H1 (cell line): ENCODE measurements around the gene PPIL4. TPM values are rescaled to one million over a fixed set of nuclear protein-coding genes. Genes with fewer than 3 reads are reported as not detected.
"Not testable (repeated sequence)": the region's sequence is repeated elsewhere in the genome, so short reads cannot be mapped to it uniquely, and the experiment has no call there.

Experiments used
- CTCF ChIA-PET: fragments of 300-600 bp; sonication (Branson Sonifier 250); formaldehyde crosslinking; loops from one replicate; lab custom pipeline; 2021; ENCODE audit not compliant: partially characterized antibody; lab: Charles Lee
- POLR2A ChIA-PET: fragments of 300-600 bp; sonication (Branson Sonifier 250); formaldehyde crosslinking; loops from one replicate; lab custom pipeline; 2021; ENCODE audit warnings: inconsistent platforms; ENCODE audit not compliant: partially characterized antibody; lab: Charles Lee
- DNase-seq, 2 experiments: peaks; one replicate each; pipeline versions ENCODE4 v3.0.0 to v3.0.0-alpha.2; 2010 to 2022; ENCODE audit warnings: low spot score in 2 of 2, low read depth in 1 of 2, mixed read lengths in 1 of 2
- FAIRE-seq: peaks from 2 replicates; lab custom pipeline; 2011; peaks lifted over from hg19 to GRCh38; lab: Jason Lieb, UNC
- H2AFZ ChIP-seq: 2 replicates; pipeline ENCODE4 v1.8.1; 2012; ENCODE audit warnings: low read length, inconsistent platforms
- H2AK5ac ChIP-seq: 2 replicates; pipeline ENCODE4 v1.6.1; 2013; ENCODE audit warnings: low read depth, low read length
- H2BK120ac ChIP-seq: replicated peaks from 2 replicates; pipeline ENCODE3; 2013; ENCODE audit warnings: low read depth, low read length, inconsistent platforms
- H2BK12ac ChIP-seq: 2 replicates; pipeline ENCODE4 v1.6.1; 2013; ENCODE audit warnings: low read depth, low read length
- H2BK15ac ChIP-seq: 2 replicates; pipeline ENCODE4 v1.6.1; 2013; ENCODE audit warnings: low read length
- H2BK20ac ChIP-seq: 2 replicates; pipeline ENCODE4 v1.6.1; 2013; ENCODE audit warnings: low read length
- H2BK5ac ChIP-seq: 2 replicates; pipeline ENCODE4 v1.6.1; 2013; ENCODE audit warnings: low read depth, low read length
- H3K14ac ChIP-seq: 2 replicates; pipeline ENCODE4 v1.6.1; 2013; ENCODE audit warnings: inconsistent platforms; ENCODE audit not compliant: insufficient read length
- H3K18ac ChIP-seq: 2 replicates; pipeline ENCODE4 v1.6.1; 2013; ENCODE audit warnings: low read length; ENCODE audit errors: extremely low read depth
- H3K23ac ChIP-seq: 2 replicates; pipeline ENCODE4 v1.6.1; 2013; ENCODE audit warnings: inconsistent platforms; ENCODE audit not compliant: insufficient read length
- H3K23me2 ChIP-seq: 2 replicates; pipeline ENCODE4 v1.6.1; 2013; ENCODE audit warnings: low read depth, low read length
- H3K27ac ChIP-seq: 2 replicates; pipeline ENCODE4 v1.6.1; 2011; ENCODE audit warnings: low read depth, low read length, inconsistent platforms
- H3K27me3 ChIP-seq, 4 experiments: replicated peaks in 1 of 4; 1 replicate in 1 of 4; 2 replicates in 3 of 4; pipeline versions ENCODE4 v1.6.1 to v1.8.1; 2011 to 2013; ENCODE audit warnings: low read length in 3 of 4, mild to moderate bottlenecking in 3 of 4, inconsistent platforms in 2 of 4, mixed read lengths in 2 of 4, moderate library complexity in 1 of 4; ENCODE audit not compliant: control insufficient read depth in 3 of 4, insufficient read depth in 3 of 4; ENCODE audit errors: extremely low read depth in 1 of 4
- H3K36me3 ChIP-seq, 4 experiments: 2 replicates each; pipeline versions ENCODE4 v1.6.1 to v1.8.1; 2011 to 2013; ENCODE audit warnings: mild to moderate bottlenecking in 4 of 4, low read length in 3 of 4, moderate library complexity in 2 of 4, control low read depth in 1 of 4, inconsistent platforms in 1 of 4; ENCODE audit not compliant: insufficient read depth in 4 of 4, control insufficient read depth in 2 of 4
- H3K4ac ChIP-seq: replicated peaks from 2 replicates; pipeline ENCODE3; 2013; ENCODE audit warnings: low read length, low read depth, mixed read lengths, inconsistent platforms; ENCODE audit not compliant: insufficient read length
- H3K4me1 ChIP-seq, 4 experiments: replicated peaks in 1 of 4; 1 replicate in 1 of 4; 2 replicates in 3 of 4; pipeline versions ENCODE4 v1.6.1 to v1.8.1; 2011 to 2013; ENCODE audit warnings: low read length in 3 of 4, inconsistent platforms in 2 of 4, mixed read lengths in 1 of 4; ENCODE audit not compliant: insufficient read depth in 4 of 4, control insufficient read depth in 3 of 4
- H3K4me2 ChIP-seq, 2 experiments: 2 replicates each; pipeline versions ENCODE4 v1.6.1 to v1.8.1; 2011 to 2013; ENCODE audit warnings: low read depth in 2 of 2, low read length in 2 of 2, control low read depth in 1 of 2, inconsistent platforms in 1 of 2, mild to moderate bottlenecking in 1 of 2; ENCODE audit not compliant: insufficient read depth in 1 of 2
- H3K4me3 ChIP-seq, 4 experiments: fragments of 200-600, 300-600 bp in 1 of 4; sonication (generic), shearing (Covaris generic), sonication (Bioruptor Twin) in 1 of 4; 2 replicates each; pipeline versions ENCODE4 v1.5.1 to v1.8.1; 2011 to 2016; ENCODE audit warnings: low read length in 4 of 4, low read depth in 3 of 4, control low read depth in 2 of 4, inconsistent platforms in 2 of 4, mild to moderate bottlenecking in 2 of 4, mixed read lengths in 1 of 4, moderate library complexity in 1 of 4; ENCODE audit not compliant: insufficient read depth in 2 of 4; ENCODE audit errors: extremely low read depth in 1 of 4
- H3K56ac ChIP-seq: replicated peaks from 2 replicates; pipeline ENCODE3; 2013; ENCODE audit warnings: low read depth, mild to moderate bottlenecking, mixed read lengths, low read length, inconsistent platforms; ENCODE audit not compliant: insufficient read length
- H3K79me1 ChIP-seq: 2 replicates; pipeline ENCODE4 v1.6.1; 2013; ENCODE audit warnings: low read depth, low read length, control low read depth
- H3K79me2 ChIP-seq, 2 experiments: 2 replicates each; pipeline versions ENCODE4 v1.6.1 to v1.8.1; 2012 to 2013; ENCODE audit warnings: low read length in 2 of 2, mild to moderate bottlenecking in 2 of 2, inconsistent platforms in 1 of 2; ENCODE audit not compliant: insufficient read depth in 2 of 2, control insufficient read depth in 1 of 2
- H3K9ac ChIP-seq, 4 experiments: replicated peaks in 1 of 4; 1 replicate in 1 of 4; 2 replicates in 3 of 4; pipeline versions ENCODE4 v1.6.1 to v1.8.1; 2011 to 2013; ENCODE audit warnings: low read depth in 3 of 4, low read length in 3 of 4, control low read depth in 2 of 4, mild to moderate bottlenecking in 2 of 4, moderate library complexity in 2 of 4, inconsistent platforms in 1 of 4; ENCODE audit errors: extremely low read depth in 1 of 4
- H3K9me3 ChIP-seq, 2 experiments: 2 replicates each; pipeline versions ENCODE4 v1.6.1 to v1.8.1; 2012 to 2013; ENCODE audit warnings: mild to moderate bottlenecking in 2 of 2, moderate library complexity in 2 of 2, control low read depth in 1 of 2, inconsistent platforms in 1 of 2, low read depth in 1 of 2, low read length in 1 of 2, mixed read lengths in 1 of 2; ENCODE audit not compliant: insufficient read depth in 2 of 2
- H4K20me1 ChIP-seq, 2 experiments: replicated peaks in 1 of 2; 2 replicates each; pipeline versions ENCODE3 to v1.8.1; 2011 to 2013; ENCODE audit warnings: inconsistent platforms in 2 of 2, low read length in 2 of 2, mild to moderate bottlenecking in 1 of 2; ENCODE audit not compliant: insufficient read depth in 2 of 2, control insufficient read depth in 1 of 2
- H4K5ac ChIP-seq: 2 replicates; pipeline ENCODE4 v1.6.1; 2013; ENCODE audit warnings: low read length, low read depth, mixed read lengths, inconsistent platforms; ENCODE audit not compliant: insufficient read length
- H4K8ac ChIP-seq: 2 replicates; pipeline ENCODE4 v1.8.0; 2013; ENCODE audit warnings: mild to moderate bottlenecking, moderate library complexity, low read length, inconsistent platforms; ENCODE audit not compliant: insufficient read depth; ENCODE audit errors: extremely low read depth
- H4K91ac ChIP-seq: replicated peaks from 2 replicates; pipeline ENCODE3; 2013; ENCODE audit warnings: low read length, mixed read lengths, inconsistent platforms; ENCODE audit not compliant: insufficient read length
- WGBS, 2 experiments: shearing (Covaris generic) in 1 of 2; methylation state at CpG; one replicate each; pipeline versions ENCODE4 v1.1.6 to v1.1.7; 2013 to 2015; ENCODE audit warnings: low lambda C conversion rate in 2 of 2, mixed read lengths in 2 of 2, inconsistent platforms in 1 of 2, low coverage in 1 of 2, missing lambda C conversion rate in 1 of 2; ENCODE audit not compliant: insufficient replicate concordance in 2 of 2, insufficient coverage in 1 of 2, insufficient read length in 1 of 2; ENCODE audit errors: extremely low coverage in 1 of 2, missing lambda C conversion rate in 1 of 2; 5-methylcytosine and 5-hydroxymethylcytosine counted together
- polyA plus RNA-seq, 7 experiments: library from polyadenylated mRNA; depleted of rRNA in 3 of 7; stranded (reverse) in 5 of 7; unstranded in 2 of 7; fragments of >200 nt in 5 of 7; fragments of 200-250 nt in 2 of 7; gene quantifications; 1 replicate in 5 of 7; 2 replicates in 1 of 7; 4 replicates in 1 of 7; pipeline versions ENCODE4 v1.2.1 to v1.2.3, GENCODE V29; 2011 to 2013; ENCODE audit warnings: missing spikeins in 2 of 7, mixed read lengths in 2 of 7
- total RNA-seq: library from RNA; stranded (reverse); fragmentation: NEBNext Ultra II Directional; extraction: Animal tissue kit (Norgen Biotek cat#: 25700); gene quantifications from 2 replicates; pipeline ENCODE4 v1.2.1, GENCODE V29; 2021

PPIL4 gene
- total and polyA plus RNA-seq, 2 of the 8 experiments (the other 6 are each of a cell fraction or from before 2014, with no cell fraction given), result 2.0 to 33.2 TPM

- H2AFZ ChIP-seq, H3K18ac ChIP-seq, H3K4ac ChIP-seq, H3K9me3 ChIP-seq, H3K79me1 ChIP-seq, H4K8ac ChIP-seq, DNase-seq, H2BK12ac ChIP-seq, H2AK5ac ChIP-seq, H4K91ac ChIP-seq, H3K36me3 ChIP-seq, H3K4me2 ChIP-seq, H3K9ac ChIP-seq, H3K27me3 ChIP-seq, H2BK120ac ChIP-seq, H2BK20ac ChIP-seq, H4K5ac ChIP-seq, H3K27ac ChIP-seq, H3K14ac ChIP-seq, H3K79me2 ChIP-seq, H2BK5ac ChIP-seq, H4K20me1 ChIP-seq, H2BK15ac ChIP-seq, H3K23me2 ChIP-seq, FAIRE-seq, H3K4me1 ChIP-seq, H3K4me3 ChIP-seq, H3K56ac ChIP-seq, H3K23ac ChIP-seq: not testable (repeated sequence)
- POLR2A ChIA-PET, result interaction anchor here (1.3 kb wide), 1 partner anchor 10 kb away, joined by 3 read pairs; no protein-coding TSS in a partner anchor
- CTCF ChIA-PET, result interaction anchor here (1.0 kb wide), 1 partner anchor 8 kb away, joined by 3 read pairs; no protein-coding TSS in a partner anchor
- WGBS, 2 experiments, result 90% methylated on average over 6 of the region's 6 CpGs; no CpG with 5 or more reads in 1 of the 2 experiments
These were observed 49.2 kb downstream of the PPIL4 start for GRCh38 chr6:149496597-149496996.

DNA sequence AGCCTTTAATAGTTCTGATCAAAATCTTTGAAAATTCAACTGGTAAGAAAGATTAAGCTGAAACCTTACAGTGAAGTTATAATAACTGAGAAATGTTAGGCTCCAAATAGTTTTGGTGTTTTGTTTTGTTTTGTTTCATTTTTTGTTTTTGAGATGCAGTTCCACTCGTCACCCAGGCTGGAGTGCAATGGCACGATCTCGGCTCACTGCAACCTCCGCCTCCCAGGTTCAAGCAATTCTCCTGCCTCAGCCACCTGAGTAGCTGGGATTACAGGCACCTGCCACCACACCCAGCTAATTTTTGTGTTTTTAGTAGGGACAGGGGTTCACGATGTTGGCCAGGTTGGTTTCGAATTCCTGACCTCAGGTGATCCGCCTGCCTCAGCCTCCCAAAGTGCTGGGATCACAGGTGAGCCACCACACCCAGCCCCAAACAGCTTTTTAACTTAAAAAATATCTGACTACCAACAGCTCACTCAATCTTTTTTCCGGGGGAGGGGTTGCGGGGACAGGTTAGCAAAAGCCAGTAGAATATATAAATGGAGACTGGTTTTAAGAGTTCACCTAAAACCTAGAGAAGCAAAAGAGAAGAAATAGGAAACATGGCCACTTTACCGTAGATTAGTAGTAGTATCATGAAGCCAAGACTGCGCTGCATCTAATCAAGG, 50.4 kb downstream of the PPIL4 start:
- H3K18ac ChIP-seq, H2AK5ac ChIP-seq, H3K4me3 ChIP-seq, H2BK20ac ChIP-seq, H3K14ac ChIP-seq, H3K9me3 ChIP-seq, H3K27ac ChIP-seq, H3K36me3 ChIP-seq, H4K5ac ChIP-seq, DNase-seq, H2BK15ac ChIP-seq, H4K91ac ChIP-seq, FAIRE-seq, H3K27me3 ChIP-seq, H3K4ac ChIP-seq, H4K8ac ChIP-seq, H3K23me2 ChIP-seq, H2BK120ac ChIP-seq, H3K79me1 ChIP-seq, H3K4me2 ChIP-seq, POLR2A ChIA-PET, H3K23ac ChIP-seq, H4K20me1 ChIP-seq, H2BK5ac ChIP-seq, H3K79me2 ChIP-seq, H3K9ac ChIP-seq, H3K4me1 ChIP-seq, H3K56ac ChIP-seq, H2BK12ac ChIP-seq, H2AFZ ChIP-seq: not testable (repeated sequence)
- WGBS, 2 experiments, result 96% methylated on average over 11 of the region's 11 CpGs; no CpG with 5 or more reads in 1 of the 2 experiments
- CTCF ChIA-PET, result interaction anchor here (0.6 to 0.9 kb wide), 3 partner anchors 12 to 453 kb away, joined by 3 to 11 read pairs (median 5); no protein-coding TSS in a partner anchor
